H9 (cell line): Measurements from ENCODE around the gene ADAMTS18. TPM values are rescaled to one million over a fixed set of nuclear protein-coding genes. Genes with fewer than 3 reads are reported as not detected.

Experiments used
- DNase-seq: peaks from one replicate; pipeline ENCODE4 v3.0.0-alpha.2; 2017
- H2AFZ ChIP-seq: one replicate; pipeline ENCODE4 v1.6.1; 2013; ENCODE audit warnings: mild to moderate bottlenecking, low read length, control low read depth, moderate library complexity
- H2AK5ac ChIP-seq: 2 replicates; pipeline ENCODE4 v1.6.1; 2013; ENCODE audit warnings: low read length, control low read depth, mixed read lengths; ENCODE audit not compliant: insufficient read length
- H2BK120ac ChIP-seq: one replicate; pipeline ENCODE4 v1.6.1; 2013; ENCODE audit warnings: low read depth, mild to moderate bottlenecking, low read length, control low read depth, inconsistent platforms; ENCODE audit not compliant: poor library complexity, severe bottlenecking
- H2BK12ac ChIP-seq: 2 replicates; pipeline ENCODE4 v1.6.1; 2013; ENCODE audit warnings: low read length, control low read depth, mixed read lengths, low read depth; ENCODE audit not compliant: insufficient read length
- H2BK15ac ChIP-seq: 2 replicates; pipeline ENCODE4 v1.6.1; 2013; ENCODE audit warnings: low read depth, low read length, control low read depth
- H2BK20ac ChIP-seq: one replicate; pipeline ENCODE4 v1.6.1; 2013; ENCODE audit warnings: low read depth, mild to moderate bottlenecking, low read length, control low read depth, inconsistent platforms; ENCODE audit not compliant: poor library complexity, severe bottlenecking
- H2BK5ac ChIP-seq: 2 replicates; pipeline ENCODE4 v1.6.1; 2013; ENCODE audit warnings: low read length, control low read depth, mixed read lengths; ENCODE audit not compliant: insufficient read length
- H3K14ac ChIP-seq: 2 replicates; pipeline ENCODE4 v1.6.1; 2013; ENCODE audit warnings: low read length, control low read depth; ENCODE audit not compliant: insufficient read depth
- H3K18ac ChIP-seq: 2 replicates; pipeline ENCODE4 v1.6.1; 2013; ENCODE audit warnings: low read depth, mild to moderate bottlenecking, mixed read lengths, low read length, control low read depth; ENCODE audit not compliant: insufficient read length
- H3K23ac ChIP-seq: 2 replicates; pipeline ENCODE4 v1.6.1; 2013; ENCODE audit warnings: low read length, control low read depth, mixed read lengths, low read depth; ENCODE audit not compliant: insufficient read length
- H3K23me2 ChIP-seq: 2 replicates; pipeline ENCODE4 v1.6.1; 2013; ENCODE audit warnings: low read depth, mild to moderate bottlenecking, mixed read lengths, low read length, control low read depth; ENCODE audit not compliant: insufficient read length, poor library complexity, severe bottlenecking
- H3K27ac ChIP-seq: 2 replicates; pipeline ENCODE4 v1.5.1; 2013; ENCODE audit warnings: low read length, control low read depth, mixed read lengths, low read depth; ENCODE audit not compliant: insufficient read length
- H3K27me3 ChIP-seq: 2 replicates; pipeline ENCODE4 v1.6.1; 2013; ENCODE audit warnings: low read length, control low read depth, inconsistent platforms; ENCODE audit not compliant: insufficient read depth
- H3K4ac ChIP-seq: 2 replicates; pipeline ENCODE4 v1.6.1; 2013; ENCODE audit warnings: low read depth, mild to moderate bottlenecking, control low read depth, inconsistent platforms, low read length, moderate library complexity
- H3K4me1 ChIP-seq: 2 replicates; pipeline ENCODE4 v1.6.1; 2013; ENCODE audit warnings: low read length, control low read depth, inconsistent platforms; ENCODE audit not compliant: insufficient read depth
- H3K4me2 ChIP-seq: 2 replicates; pipeline ENCODE4 v1.6.1; 2013; ENCODE audit warnings: low read length, control low read depth, mixed read lengths; ENCODE audit not compliant: insufficient read length, insufficient read depth
- H3K56ac ChIP-seq: 2 replicates; pipeline ENCODE4 v1.6.1; 2013; ENCODE audit warnings: low read depth, mild to moderate bottlenecking, mixed read lengths, low read length, control low read depth; ENCODE audit not compliant: insufficient read length
- H3K79me1 ChIP-seq: 2 replicates; pipeline ENCODE4 v1.6.1; 2013; ENCODE audit warnings: low read depth, mild to moderate bottlenecking, moderate library complexity, low read length, control low read depth, inconsistent platforms; ENCODE audit not compliant: insufficient read depth, poor library complexity, severe bottlenecking
- H3K79me2 ChIP-seq: 2 replicates; pipeline ENCODE4 v1.6.1; 2013; ENCODE audit warnings: low read length, control low read depth, inconsistent platforms; ENCODE audit not compliant: insufficient read depth
- H3K9ac ChIP-seq: 2 replicates; pipeline ENCODE4 v1.6.1; 2013; ENCODE audit warnings: low read length, control low read depth, mixed read lengths; ENCODE audit not compliant: insufficient read length; ENCODE audit errors: extremely low read depth
- H3K9me3 ChIP-seq: one replicate; pipeline ENCODE4 v1.6.1; 2013; ENCODE audit warnings: low read depth, low read length, inconsistent platforms; ENCODE audit not compliant: control insufficient read depth
- H3T11ph ChIP-seq: one replicate; pipeline ENCODE4 v1.6.1; 2013; ENCODE audit warnings: mild to moderate bottlenecking, low read length, control low read depth, inconsistent platforms
- H4K20me1 ChIP-seq: one replicate; pipeline ENCODE4 v1.6.1; 2013; ENCODE audit not compliant: control insufficient read depth, insufficient read length, insufficient read depth
- H4K5ac ChIP-seq: 2 replicates; pipeline ENCODE4 v1.6.1; 2013; ENCODE audit warnings: low read depth, mild to moderate bottlenecking, mixed read lengths, low read length, control low read depth; ENCODE audit not compliant: insufficient read length
- H4K8ac ChIP-seq: replicated peaks from 2 replicates; pipeline ENCODE4 v1.6.1; 2013; ENCODE audit warnings: low read length, control low read depth, mixed read lengths, low read depth; ENCODE audit not compliant: insufficient read length
- H4K91ac ChIP-seq: 2 replicates; pipeline ENCODE4 v1.6.1; 2013; ENCODE audit warnings: low read depth, mild to moderate bottlenecking, moderate library complexity, mixed read lengths, low read length, control low read depth; ENCODE audit not compliant: insufficient read length
- H3K27ac Mint-ChIP-seq, 3 experiments: 2 replicates in 2 of 3; 3 replicates in 1 of 3; pipeline ENCODE4 v1.8.0; 2020 to 2021; ENCODE audit warnings: mixed read lengths in 3 of 3, mild to moderate bottlenecking in 1 of 3, moderate library complexity in 1 of 3
- H3K27me3 Mint-ChIP-seq: 2 replicates; pipeline ENCODE4 v1.8.0; 2021; ENCODE audit warnings: low read depth, mild to moderate bottlenecking, moderate library complexity, mixed read lengths
- H3K36me3 Mint-ChIP-seq, 3 experiments: 2 replicates in 2 of 3; 3 replicates in 1 of 3; pipeline ENCODE4 v1.8.0; 2020 to 2021; ENCODE audit warnings: low read depth in 3 of 3, mixed read lengths in 3 of 3; ENCODE audit not compliant: insufficient read depth in 1 of 3
- H3K4me1 Mint-ChIP-seq, 2 experiments: 2 replicates each; pipeline ENCODE4 v1.8.0; 2020; ENCODE audit warnings: mixed read lengths in 2 of 2
- H3K4me3 Mint-ChIP-seq, 2 experiments: 2 replicates in 1 of 2; 3 replicates in 1 of 2; pipeline ENCODE4 v1.8.0; 2020 to 2021; ENCODE audit warnings: mild to moderate bottlenecking in 2 of 2, mixed read lengths in 2 of 2, moderate library complexity in 1 of 2
- H3K9me3 Mint-ChIP-seq, 2 experiments: 2 replicates in 1 of 2; 3 replicates in 1 of 2; pipeline ENCODE4 v1.8.0; 2020; ENCODE audit warnings: mild to moderate bottlenecking in 2 of 2, mixed read lengths in 2 of 2, moderate library complexity in 1 of 2
- CTCF ChIP-seq: fragments of 200-600 bp; sonication (generic); conservative IDR thresholded peaks from 3 replicates; pipeline ENCODE4 v1.8.0; 2021; ENCODE audit warnings: antibody characterized with exemption, mild to moderate bottlenecking
- WGBS: extraction: QIAGEN DNeasy Blood & Tissue Kit; methylation state at CpG from one replicate; pipeline ENCODE4 v1.1.7; 2013; ENCODE audit warnings: missing lambda C conversion rate, low lambda C conversion rate, mixed read lengths; ENCODE audit not compliant: insufficient read length; ENCODE audit errors: extremely low coverage; 5-methylcytosine and 5-hydroxymethylcytosine counted together
- total RNA-seq: library from RNA; stranded (reverse); gene quantifications from 2 replicates; pipeline ENCODE4 v1.2.1, GENCODE V29; 2021

The ADAMTS18 gene
- total RNA-seq, 1 experiment from 2014 or later, result 0.07 TPM

DNA sequence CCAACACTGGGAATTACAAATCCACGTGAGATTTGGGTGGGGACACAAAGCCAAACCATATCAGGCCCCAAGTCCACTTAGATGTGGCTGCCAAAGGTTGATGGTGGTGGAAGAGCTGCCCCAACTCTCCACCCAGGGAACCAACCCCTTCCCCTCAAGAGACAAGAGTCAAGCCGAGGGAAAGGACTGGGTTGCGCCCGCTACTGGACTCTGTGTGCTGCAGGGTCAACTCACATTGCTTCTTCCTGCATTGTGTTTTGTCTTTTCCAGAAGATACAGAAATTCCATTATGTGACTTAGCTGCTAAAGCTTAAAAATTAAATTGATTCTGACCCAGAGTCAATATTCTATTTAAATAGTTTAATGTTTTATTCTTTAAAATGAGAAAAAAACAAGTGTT, 58.5 kb downstream of the ADAMTS18 start:
- Histone ChIP-seq H2BK20ac (no peak overlapping the region), H4K91ac (no peak overlapping the region), H4K5ac (no peak overlapping the region), H3K23ac (no peak overlapping the region), H4K20me1 (no peaks in the 10 kb centered on the region), H3K9ac (no peak overlapping the region), H3K4me1 (no peaks in the 10 kb centered on the region), H2BK12ac (no peak overlapping the region), H3K79me1 (no peaks in the 10 kb centered on the region), H3K27me3 (no peaks in the 10 kb centered on the region), H3K56ac (no peak overlapping the region), H2AFZ (no peak overlapping the region), H3K27ac (no peak overlapping the region), H3K4ac (no peak overlapping the region), H3K23me2 (no peaks in the 10 kb centered on the region), H2AK5ac (no peak overlapping the region), H3T11ph (no peak overlapping the region), H3K18ac (no peak overlapping the region), H2BK5ac (no peak overlapping the region), H3K79me2 (no peaks in the 10 kb centered on the region), H3K4me2 (no peak overlapping the region), H2BK120ac (no peak overlapping the region), H2BK15ac (no peak overlapping the region), H3K9me3 (no peaks in the 10 kb centered on the region), H4K8ac (no peak overlapping the region), H3K14ac (no peak overlapping the region)
- Mint-ChIP-seq H3K27me3 (no peaks in the 10 kb centered on the region; the same call in 1 of the 2 replicates), H3K4me1 (peaks cover 23 to 30% of the 10 kb centered on the region in 2 experiments), H3K27ac (no peak overlapping the region), H3K9me3 (no peaks in the 10 kb centered on the region), H3K36me3 (no peaks in the 10 kb centered on the region), H3K4me3 (no peak overlapping the region)
- TF ChIP-seq CTCF, result peak; percentile 66
- WGBS, result no CpG with 5 or more reads among the region's 4 CpGs
- peak; percentile 45 for DNase-seq
